Natural killer cell (primary cell): ENCODE results near the gene NIPBL. TPM values are rescaled to one million over a fixed set of nuclear protein-coding genes. Genes with fewer than 3 reads are reported as not detected.

ENCODE experiments used
- ATAC-seq, 3 donors: fragments of 150-1000 bp in 2 of 3; fragments of 200-7000 bp in 1 of 3; cut with Tn5 transposase; 1 replicate in 1 of 3; 2 replicates in 2 of 3; pipeline ENCODE4 v1.10.0; 2021; ENCODE audit warnings: mild to moderate bottlenecking in 2 of 3, moderate library complexity in 2 of 3
- DNase-seq, 2 donors: peaks; one replicate each; pipeline versions ENCODE4 v3.0.0 to v3.0.0-alpha.2; 2013 to 2021; ENCODE audit warnings: mixed read lengths in 1 of 2
- H3K27ac ChIP-seq: one replicate; pipeline ENCODE4 v1.5.1; 2013; ENCODE audit warnings: mild to moderate bottlenecking, low read length
- H3K27me3 ChIP-seq: one replicate; pipeline ENCODE4 v1.6.1; 2013; ENCODE audit warnings: low read length; ENCODE audit not compliant: control insufficient read depth, insufficient read depth
- H3K36me3 ChIP-seq: one replicate; pipeline ENCODE4 v1.6.1; 2013; ENCODE audit warnings: low read length; ENCODE audit not compliant: control insufficient read depth, insufficient read depth
- H3K4me1 ChIP-seq: one replicate; pipeline ENCODE4 v1.6.1; 2013; ENCODE audit warnings: low read length; ENCODE audit not compliant: control insufficient read depth, insufficient read depth
- H3K4me3 ChIP-seq: one replicate; pipeline ENCODE4 v1.5.1; 2013; ENCODE audit warnings: low read length
- H3K9me3 ChIP-seq: one replicate; pipeline ENCODE4 v1.6.1; 2013; ENCODE audit warnings: low read length; ENCODE audit not compliant: control insufficient read depth, insufficient read depth
- H3K27ac Mint-ChIP-seq, 2 donors: one replicate each; pipeline ENCODE4 v1.8.0; 2022; ENCODE audit warnings: mild to moderate bottlenecking in 2 of 2, mixed read lengths in 2 of 2, moderate library complexity in 1 of 2
- H3K27me3 Mint-ChIP-seq, 2 donors: one replicate each; pipeline ENCODE4 v1.8.0; 2022; ENCODE audit warnings: low read depth in 2 of 2, mixed read lengths in 2 of 2
- H3K36me3 Mint-ChIP-seq: one replicate; pipeline ENCODE4 v1.8.0; 2022; ENCODE audit warnings: mixed read lengths
- H3K4me1 Mint-ChIP-seq, 2 donors: one replicate each; pipeline ENCODE4 v1.8.0; 2022; ENCODE audit warnings: mixed read lengths in 2 of 2
- H3K4me3 Mint-ChIP-seq: one replicate; pipeline ENCODE4 v1.8.0; 2022; ENCODE audit warnings: mild to moderate bottlenecking, moderate library complexity, mixed read lengths
- H3K9me3 Mint-ChIP-seq, 2 donors: one replicate each; pipeline ENCODE4 v1.8.0; 2022; ENCODE audit warnings: mixed read lengths in 2 of 2
- WGBS: methylation state at CpG from one replicate; pipeline ENCODE4 v1.1.7; 2013; ENCODE audit warnings: missing lambda C conversion rate; ENCODE audit not compliant: insufficient coverage; 5-methylcytosine and 5-hydroxymethylcytosine counted together
- intact Hi-C: fragments of 100-400 bp; cut with micrococcal nuclease; formaldehyde crosslinking; loops from one replicate; pipeline ENCODE4 v1.14.2; 2022
- total RNA-seq, 4 donors: library from RNA; stranded (reverse); fragments of 120-200 nt in 1 of 4; gene quantifications; one replicate each; pipeline versions ENCODE4 v1.2.3 to v1.2.4, GENCODE V29; 2013 to 2022
- TF ChIP-seq, protein P1 (sequence below): fragments of 200-600 bp; IDR thresholded peaks from one replicate; pipeline ENCODE4 v1.8.0; 2022; ENCODE audit warnings: antibody characterized with exemption

NIPBL gene
- total RNA-seq, 3 donors from 2014 or later (not counting 1 experiment from before 2014, with no cell fraction given): 137 to 153 (median 145) TPM

DNA sequence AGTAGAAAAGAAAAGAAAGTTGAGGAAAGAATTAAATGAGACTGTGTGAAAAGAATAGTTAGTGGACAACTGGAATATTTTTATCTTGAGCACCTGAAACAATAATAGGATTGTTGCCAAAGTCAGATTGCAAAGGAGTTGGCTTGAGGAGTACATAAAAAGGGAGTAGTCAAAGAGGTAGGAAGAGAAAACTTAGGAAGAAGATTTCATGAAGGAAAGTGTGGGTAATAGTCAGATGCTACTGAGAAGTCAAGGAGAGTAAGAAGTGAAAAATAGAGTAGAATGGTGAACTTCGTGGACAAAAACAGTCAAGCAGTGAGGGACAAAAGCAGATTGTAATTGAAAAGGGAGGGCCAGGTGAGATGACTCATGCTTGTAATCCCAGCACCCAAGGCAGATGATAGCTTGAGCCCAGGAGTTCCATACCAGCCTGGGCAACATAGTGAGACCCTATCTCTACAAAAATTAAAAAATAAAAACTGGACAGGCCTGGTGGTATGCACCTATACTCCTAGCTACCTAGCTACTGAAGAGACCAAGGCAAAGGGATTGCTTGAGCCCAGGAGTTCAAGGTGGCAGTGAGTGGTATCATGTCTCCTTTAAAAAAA lies 178.9 kb downstream of the NIPBL start:
- DNase-seq (no peak), ATAC-seq (no peak)
- Mint-ChIP-seq H3K9me3 (no peaks in the 10 kb centered on the region), H3K4me1 (peaks cover 0 to 4% of the 10 kb centered on the region in 2 donors), H3K4me3 (no peak overlapping the region), H3K27me3 (no peaks in the 10 kb centered on the region), H3K27ac (peak overlapping the region; percentile 0 to 4), H3K36me3 (peaks cover 27% of the 10 kb centered on the region)
- no peak overlapping the region for H3K4me3 ChIP-seq
- intact Hi-C loops: no loop called here
- H3K27me3 ChIP-seq: no peaks in the 10 kb centered on the region
- no peaks in the 10 kb centered on the region for H3K4me1 ChIP-seq
- WGBS: 95% methylated on average over 1 of the region's 1 CpG
- TF ChIP-seq, protein P1, sequence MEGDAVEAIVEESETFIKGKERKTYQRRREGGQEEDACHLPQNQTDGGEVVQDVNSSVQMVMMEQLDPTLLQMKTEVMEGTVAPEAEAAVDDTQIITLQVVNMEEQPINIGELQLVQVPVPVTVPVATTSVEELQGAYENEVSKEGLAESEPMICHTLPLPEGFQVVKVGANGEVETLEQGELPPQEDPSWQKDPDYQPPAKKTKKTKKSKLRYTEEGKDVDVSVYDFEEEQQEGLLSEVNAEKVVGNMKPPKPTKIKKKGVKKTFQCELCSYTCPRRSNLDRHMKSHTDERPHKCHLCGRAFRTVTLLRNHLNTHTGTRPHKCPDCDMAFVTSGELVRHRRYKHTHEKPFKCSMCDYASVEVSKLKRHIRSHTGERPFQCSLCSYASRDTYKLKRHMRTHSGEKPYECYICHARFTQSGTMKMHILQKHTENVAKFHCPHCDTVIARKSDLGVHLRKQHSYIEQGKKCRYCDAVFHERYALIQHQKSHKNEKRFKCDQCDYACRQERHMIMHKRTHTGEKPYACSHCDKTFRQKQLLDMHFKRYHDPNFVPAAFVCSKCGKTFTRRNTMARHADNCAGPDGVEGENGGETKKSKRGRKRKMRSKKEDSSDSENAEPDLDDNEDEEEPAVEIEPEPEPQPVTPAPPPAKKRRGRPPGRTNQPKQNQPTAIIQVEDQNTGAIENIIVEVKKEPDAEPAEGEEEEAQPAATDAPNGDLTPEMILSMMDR: no peak
- peaks cover 75% of the 10 kb centered on the region for H3K36me3 ChIP-seq
- H3K27ac ChIP-seq: no peak overlapping the region
- H3K9me3 ChIP-seq: no peaks in the 10 kb centered on the region

DNA sequence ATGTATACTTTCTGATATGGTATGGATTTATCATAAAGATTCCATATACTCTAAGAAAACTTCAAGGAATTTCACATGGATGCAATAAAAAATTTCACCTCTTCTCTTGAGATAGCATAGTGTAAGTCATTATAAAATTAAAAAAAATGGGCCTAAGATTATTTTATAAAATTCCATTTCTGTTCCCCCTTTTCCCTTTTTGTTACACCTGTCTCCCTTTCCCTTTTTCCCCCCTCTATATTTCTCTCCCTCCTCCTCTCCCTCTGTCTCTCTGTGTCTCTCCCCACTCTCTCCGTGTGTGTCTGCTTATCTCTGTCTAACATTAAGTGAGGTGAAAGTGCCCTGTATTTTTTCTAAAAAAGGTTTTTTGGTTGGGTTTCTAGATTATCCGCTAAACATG lies 180.2 kb downstream of the NIPBL start:
- Mint-ChIP-seq H3K27me3 (no peaks in the 10 kb centered on the region), H3K9me3 (no peaks in the 10 kb centered on the region), H3K27ac (peak overlapping the region; percentile 28 to 71), H3K4me1 (peaks cover 0 to 4% of the 10 kb centered on the region in 2 donors), H3K4me3 (no peak overlapping the region), H3K36me3 (peaks cover 19% of the 10 kb centered on the region)
- WGBS: 100% methylated on average over 1 of the region's 2 CpGs
- no peak overlapping the region for H3K4me3 ChIP-seq
- H3K4me1 ChIP-seq: no peaks in the 10 kb centered on the region
- no peaks in the 10 kb centered on the region for H3K27me3 ChIP-seq
- peaks cover 73% of the 10 kb centered on the region for H3K36me3 ChIP-seq
- DNase-seq (no peak), ATAC-seq (no peak)
- intact Hi-C loops: no loop called here
- TF ChIP-seq, protein P1: no peak
- H3K27ac ChIP-seq: no peak overlapping the region
- no peaks in the 10 kb centered on the region for H3K9me3 ChIP-seq

DNA sequence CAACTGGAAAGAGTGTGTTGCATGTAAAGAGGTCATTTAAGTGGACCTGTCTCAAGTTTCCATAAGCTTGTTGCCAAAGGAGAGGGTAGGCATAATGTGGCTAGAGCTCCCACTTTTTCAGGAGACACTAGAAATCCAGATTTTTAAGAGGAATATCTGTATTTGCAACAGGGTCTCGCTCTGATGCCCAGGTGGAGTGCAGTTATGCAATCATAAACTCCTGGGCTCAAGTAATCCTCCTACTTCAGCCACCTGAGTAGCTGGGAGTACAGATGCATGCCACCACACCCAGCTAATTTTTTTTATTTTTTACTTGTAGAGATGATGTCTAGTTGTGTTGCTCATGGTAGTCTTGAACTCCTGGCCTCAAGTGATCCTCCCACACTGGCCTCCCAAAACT lies 183.5 kb downstream of the NIPBL start:
- no peaks in the 10 kb centered on the region for H3K9me3 Mint-ChIP-seq

More for the DNA sequence above, 183.5 kb downstream of the NIPBL start:
- H3K4me3 ChIP-seq: no peak overlapping the region
- DNase-seq (no peak), ATAC-seq (no peak)
- peaks cover 12% of the 10 kb centered on the region for H3K36me3 Mint-ChIP-seq
- no peak overlapping the region for H3K4me3 Mint-ChIP-seq
- H3K9me3 ChIP-seq: no peaks in the 10 kb centered on the region
- H3K36me3 ChIP-seq: peaks cover 74% of the 10 kb centered on the region
- TF ChIP-seq, protein P1: no peak
- intact Hi-C loops: no loop called here
- peak overlapping the region in 1 of 2 donors; percentile 23 for H3K27ac Mint-ChIP-seq
- no peak overlapping the region for H3K27ac ChIP-seq
- peaks cover 0 to 4% of the 10 kb centered on the region in 2 donors for H3K4me1 Mint-ChIP-seq
- H3K27me3 ChIP-seq: no peaks in the 10 kb centered on the region
- 100% methylated on average over 1 of the region's 1 CpG for WGBS
- no peaks in the 10 kb centered on the region for H3K27me3 Mint-ChIP-seq
- no peaks in the 10 kb centered on the region for H3K4me1 ChIP-seq
